Tibial nerve (tissue), 4 donors: ENCODE data around the gene AQP3.

ENCODE experiments used
- CTCF ChIP-seq, 5 experiments: fragments of 200-600 bp in 3 of 5; fragments of 450-650 bp in 2 of 5; sonication (generic) in 3 of 5; IDR thresholded peaks; one replicate each; pipeline ENCODE4 v1.5.1; 2016 to 2019; ENCODE audit warnings: antibody characterized with exemption in 5 of 5, mild to moderate bottlenecking in 3 of 5, moderate library complexity in 2 of 5
- EP300 ChIP-seq, 2 donors: sonication (generic); formaldehyde crosslinking; IDR thresholded peaks; one replicate each; pipeline ENCODE4 v1.6.1; 2017; ENCODE audit warnings: antibody characterized with exemption in 2 of 2, mild to moderate bottlenecking in 1 of 2
- POLR2A ChIP-seq, 2 donors: fragments of 450-650 bp; IDR thresholded peaks; one replicate each; pipeline ENCODE4 v1.6.1; 2017; ENCODE audit warnings: antibody characterized with exemption in 2 of 2, mild to moderate bottlenecking in 2 of 2, moderate library complexity in 2 of 2

GRCh38 chr9:33469891-33470290 lies 22.5 kb upstream of the AQP3 start:
- TF ChIP-seq CTCF (IDR thresholded peaks at IDR 0.05) (no peak), POLR2A (IDR thresholded peaks at IDR 0.05) (no peak), EP300 (IDR thresholded peaks at IDR 0.05) (no peak)
